ENCODE data around the gene CORO2A. TPM values are rescaled to one million over a fixed set of nuclear protein-coding genes. Genes with fewer than 3 reads are reported as not detected.

Gene CORO2A
- total RNA-seq, 1 donor: 0.36 TPM

- no peak for DNase-seq (ENCODE audit: low read depth)
- TF ChIP-seq, protein P1, sequence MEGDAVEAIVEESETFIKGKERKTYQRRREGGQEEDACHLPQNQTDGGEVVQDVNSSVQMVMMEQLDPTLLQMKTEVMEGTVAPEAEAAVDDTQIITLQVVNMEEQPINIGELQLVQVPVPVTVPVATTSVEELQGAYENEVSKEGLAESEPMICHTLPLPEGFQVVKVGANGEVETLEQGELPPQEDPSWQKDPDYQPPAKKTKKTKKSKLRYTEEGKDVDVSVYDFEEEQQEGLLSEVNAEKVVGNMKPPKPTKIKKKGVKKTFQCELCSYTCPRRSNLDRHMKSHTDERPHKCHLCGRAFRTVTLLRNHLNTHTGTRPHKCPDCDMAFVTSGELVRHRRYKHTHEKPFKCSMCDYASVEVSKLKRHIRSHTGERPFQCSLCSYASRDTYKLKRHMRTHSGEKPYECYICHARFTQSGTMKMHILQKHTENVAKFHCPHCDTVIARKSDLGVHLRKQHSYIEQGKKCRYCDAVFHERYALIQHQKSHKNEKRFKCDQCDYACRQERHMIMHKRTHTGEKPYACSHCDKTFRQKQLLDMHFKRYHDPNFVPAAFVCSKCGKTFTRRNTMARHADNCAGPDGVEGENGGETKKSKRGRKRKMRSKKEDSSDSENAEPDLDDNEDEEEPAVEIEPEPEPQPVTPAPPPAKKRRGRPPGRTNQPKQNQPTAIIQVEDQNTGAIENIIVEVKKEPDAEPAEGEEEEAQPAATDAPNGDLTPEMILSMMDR (IDR thresholded peaks at IDR 0.05; ENCODE audit: insufficient read depth, low read length): no peak
- H3K4me3 ChIP-seq (ENCODE audit: low read depth, low read length): no peak overlapping the region
Observed at GRCh38 chr9:98142182-98142907, 50.1 kb downstream of the CORO2A start.

DNA sequence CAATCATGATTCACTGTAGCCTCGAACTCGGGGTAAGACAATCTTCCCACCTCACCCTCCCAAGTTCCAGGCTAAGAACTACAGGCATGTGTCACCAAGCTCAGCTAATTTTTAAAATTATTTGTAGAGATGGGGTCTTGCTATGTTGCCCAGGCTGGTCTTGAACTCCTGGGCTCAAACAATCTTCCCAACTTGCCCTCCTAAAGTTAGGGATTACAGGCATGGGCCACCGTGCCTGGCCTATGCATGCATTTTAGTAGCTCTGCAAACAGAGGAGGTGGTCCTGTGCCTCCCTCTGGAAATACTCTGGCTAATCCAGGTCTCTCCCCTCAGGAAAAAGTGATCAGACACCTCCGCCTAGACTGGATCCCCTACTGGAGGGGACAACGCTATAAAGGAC is 51.9 kb downstream of the CORO2A start:
- no peak overlapping the region for H3K4me3 ChIP-seq (ENCODE audit: low read depth, low read length)
- TF ChIP-seq, protein P1 (IDR thresholded peaks at IDR 0.05; ENCODE audit: insufficient read depth, low read length): no peak
- DNase-seq (ENCODE audit: low read depth): no peak

DNA sequence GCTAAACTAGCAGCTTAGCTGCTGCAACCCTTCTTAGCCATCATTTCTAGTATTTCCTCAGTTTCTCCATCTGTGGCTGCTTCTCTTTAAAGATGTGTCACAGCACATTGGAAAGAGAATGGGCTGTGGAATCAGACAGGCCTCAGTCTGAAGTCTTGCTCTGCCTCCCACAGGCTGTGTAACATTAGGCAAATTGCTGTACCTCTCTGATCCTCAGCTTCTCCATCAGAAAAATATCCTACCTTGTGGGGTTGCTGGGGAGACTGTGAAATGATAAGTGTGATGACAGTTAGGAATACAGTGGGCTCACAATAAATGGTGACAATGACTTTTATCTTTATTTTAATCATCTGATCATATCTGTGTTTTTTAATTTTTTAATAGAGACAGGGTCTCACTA is 55.9 kb downstream of the CORO2A start:
- TF ChIP-seq, protein P1 (IDR thresholded peaks at IDR 0.05; ENCODE audit: insufficient read depth, low read length): no peak
- DNase-seq (ENCODE audit: low read depth): no peak
- no peak overlapping the region for H3K4me3 ChIP-seq (ENCODE audit: low read depth, low read length)

DNA sequence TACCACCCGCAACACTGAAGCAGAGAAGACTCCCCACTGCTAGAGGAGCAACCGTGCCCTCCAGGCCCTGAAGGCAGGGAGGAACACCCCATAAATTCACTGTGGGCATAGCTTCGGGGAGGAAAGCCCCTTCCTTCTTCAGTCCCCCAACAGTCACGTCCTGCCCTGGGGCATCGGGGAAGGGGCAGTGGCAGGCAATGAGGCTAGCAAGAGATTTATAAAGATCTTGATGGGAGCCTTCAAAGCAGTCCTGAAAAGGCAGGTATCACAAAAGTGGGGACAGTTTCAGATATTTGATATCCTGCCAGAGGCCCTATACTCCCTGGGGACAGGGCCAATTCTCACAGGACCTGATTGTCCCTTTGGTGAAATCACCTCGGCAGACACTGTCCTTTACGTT is 56.5 kb downstream of the CORO2A start:
- H3K4me3 ChIP-seq (ENCODE audit: low read depth, low read length): no peak overlapping the region
- TF ChIP-seq, protein P1 (IDR thresholded peaks at IDR 0.05; ENCODE audit: insufficient read depth, low read length): no peak
- no peak for DNase-seq (ENCODE audit: low read depth)

- H3K4me3 ChIP-seq (ENCODE audit: low read depth, low read length): no peak overlapping the region
- TF ChIP-seq, protein P1 (IDR thresholded peaks at IDR 0.05; ENCODE audit: insufficient read depth, low read length): no peak
- no peak for DNase-seq (ENCODE audit: low read depth)
Observed at GRCh38 chr9:98135558-98135934, 56.9 kb downstream of the CORO2A start.

- no peak overlapping the region for H3K4me3 ChIP-seq (ENCODE audit: low read depth, low read length)
- no peak for DNase-seq (ENCODE audit: low read depth)
- TF ChIP-seq, protein P1 (IDR thresholded peaks at IDR 0.05; ENCODE audit: insufficient read depth, low read length): no peak
Observed at GRCh38 chr9:98134702-98135557, 57.5 kb downstream of the CORO2A start.

All from fibroblast of the aortic adventitia (primary cell).